Hindlimb muscle (tissue), 1 donor: Measurements from ENCODE around the gene PFKP. TPM values are rescaled to one million over a fixed set of nuclear protein-coding genes. Genes with fewer than 3 reads are reported as not detected.
"Not testable (repeated sequence)": the region's sequence is repeated elsewhere in the genome, so short reads cannot be mapped to it uniquely, and the experiment has no call there.

Experiments
- DNase-seq: peaks from one replicate; pipeline ENCODE4 v3.0.0-alpha.2; 2013
- polyA plus RNA-seq: library from polyadenylated mRNA; unstranded; fragments of 120-200 nt; gene quantifications from one replicate; pipeline ENCODE4 v1.2.1, GENCODE V29; 2013; ENCODE audit not compliant: insufficient read length

Gene PFKP
- polyA plus RNA-seq, 1 donor, result 30.4 TPM

DNA sequence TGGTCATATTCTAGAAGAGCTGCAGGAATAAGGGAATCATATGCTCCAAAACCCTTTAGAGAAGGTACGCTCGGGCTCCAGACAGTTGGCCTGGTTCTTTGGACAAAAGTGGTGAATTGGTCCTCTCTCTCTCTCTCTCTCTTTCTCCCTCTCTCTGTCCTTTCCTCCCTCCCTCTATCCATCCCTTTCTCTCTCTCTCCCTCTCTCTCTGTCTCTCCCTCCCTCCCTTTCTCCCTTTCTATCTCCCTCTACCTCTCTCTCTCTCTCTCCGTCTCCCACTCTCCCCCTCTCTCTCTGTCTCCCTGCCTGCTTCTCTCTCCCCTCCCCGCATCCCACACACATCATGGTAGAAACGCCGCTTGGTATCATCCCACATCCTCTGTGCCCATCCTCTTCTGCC is 19.8 kb upstream of the PFKP start:
- no peak for DNase-seq

DNA sequence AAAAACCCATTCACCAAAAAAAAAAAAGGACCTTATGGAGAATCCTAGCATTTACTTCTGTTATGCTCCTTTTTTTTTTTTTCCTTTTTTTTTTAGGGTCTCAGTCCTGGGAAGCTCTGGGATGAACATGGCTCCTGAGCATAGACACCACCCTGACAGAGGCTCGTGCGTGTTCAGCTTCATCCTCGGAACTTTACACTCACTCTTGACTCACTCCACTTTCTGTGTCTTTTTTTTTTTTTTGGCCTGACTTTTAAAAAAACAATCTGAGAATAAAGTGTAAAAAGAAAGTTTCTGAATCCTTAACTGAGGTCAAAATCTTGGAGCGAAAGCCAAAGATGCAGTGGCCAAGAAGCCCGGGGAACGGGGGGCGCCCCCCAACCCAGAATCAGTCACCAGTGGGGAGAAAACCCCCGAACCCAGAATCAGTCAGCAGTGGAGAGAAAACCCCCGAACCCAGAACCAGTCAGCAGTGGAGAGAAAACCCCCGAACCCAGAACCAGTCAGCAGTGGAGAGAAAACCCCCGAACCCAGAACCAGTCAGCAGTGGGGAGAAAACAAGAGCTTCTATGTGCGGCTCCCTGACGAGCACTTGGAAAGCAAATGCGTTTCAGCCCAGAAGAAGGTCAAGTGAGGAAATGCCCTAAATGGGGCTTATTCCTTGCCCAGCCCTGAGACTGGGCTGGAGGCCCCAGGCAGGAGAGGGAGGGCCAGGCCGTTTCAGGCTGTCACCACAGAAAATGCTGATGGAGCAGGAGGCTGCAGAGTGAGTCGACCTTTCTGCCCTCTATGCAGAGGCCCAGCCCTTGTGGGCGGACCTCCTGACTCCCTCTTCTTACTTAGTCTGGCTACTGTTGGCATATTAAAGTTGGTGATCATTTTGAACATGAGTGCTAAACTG is 19.0 kb upstream of the PFKP start:
- DNase-seq, result no peak

DNA sequence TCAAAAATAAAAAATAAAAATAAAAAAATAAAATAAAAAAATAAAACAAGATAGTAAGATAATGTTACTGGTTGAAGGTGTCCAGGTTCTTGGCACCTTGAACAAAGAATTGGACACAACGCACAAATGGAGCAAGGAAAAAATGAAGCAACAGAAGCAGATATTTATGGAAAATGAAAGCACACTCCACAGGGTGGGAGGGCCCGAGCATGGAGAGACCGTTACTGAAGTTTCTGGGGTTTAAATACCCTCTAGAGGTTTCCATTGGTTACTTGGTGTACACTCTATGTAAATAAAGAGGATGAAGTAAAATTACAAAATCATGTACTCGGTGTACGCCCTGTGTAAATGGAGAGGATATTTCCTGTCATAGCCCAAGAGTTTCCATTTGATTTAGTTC is 15.7 kb upstream of the PFKP start:
- DNase-seq, result no peak

DNA sequence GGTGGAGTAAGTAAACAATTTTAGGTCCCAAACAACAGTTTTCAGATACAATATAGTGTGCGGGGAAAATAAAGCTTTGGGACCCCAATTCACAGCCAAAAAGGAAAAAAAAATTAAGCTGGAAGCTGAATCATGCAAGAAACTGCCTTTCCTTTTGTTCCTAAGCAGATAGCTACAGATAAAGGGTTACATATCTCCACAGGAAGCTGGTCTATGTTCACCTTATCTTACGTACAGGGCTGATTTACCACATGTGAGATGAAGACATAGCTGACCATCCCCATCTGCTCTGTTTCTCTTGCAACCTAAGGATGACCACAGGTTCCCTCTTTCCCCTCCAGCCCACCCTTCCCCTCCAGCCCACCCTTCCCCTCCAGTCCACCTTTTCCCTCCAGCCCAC is 14.2 kb upstream of the PFKP start:
- DNase-seq, result no peak

DNA sequence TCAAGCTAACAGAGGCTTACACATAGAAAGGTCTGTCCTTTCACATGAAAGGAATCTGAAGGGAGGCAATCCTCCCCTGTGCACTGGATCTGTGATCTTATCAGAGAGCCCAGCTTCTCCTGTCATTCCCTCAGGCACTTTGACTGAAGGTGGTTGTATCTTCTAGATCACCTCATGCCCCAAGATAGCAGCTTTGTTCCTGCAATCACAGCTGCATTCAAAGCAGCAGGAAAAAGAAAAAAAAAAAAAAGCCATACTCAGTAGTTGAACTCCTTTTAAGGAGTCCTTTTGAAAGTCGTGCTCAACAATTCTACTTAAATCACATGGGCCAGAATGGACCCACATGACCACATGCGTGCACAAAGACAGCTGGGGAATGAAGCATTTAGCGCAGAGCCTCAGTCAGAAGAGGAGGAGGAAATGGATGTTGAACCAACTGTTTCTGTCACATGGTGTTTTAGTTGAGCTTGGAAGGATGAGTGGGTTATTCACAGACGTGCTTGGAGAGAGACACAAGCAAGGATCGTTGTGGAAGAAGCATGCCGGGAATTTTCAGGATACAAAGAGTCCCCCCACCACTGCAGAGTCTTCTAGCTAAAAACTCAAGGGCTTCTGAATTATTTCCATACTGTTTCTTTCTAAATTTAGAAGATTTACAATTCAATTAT is 13.0 kb upstream of the PFKP start:
- DNase-seq, result peak; percentile 69

DNA sequence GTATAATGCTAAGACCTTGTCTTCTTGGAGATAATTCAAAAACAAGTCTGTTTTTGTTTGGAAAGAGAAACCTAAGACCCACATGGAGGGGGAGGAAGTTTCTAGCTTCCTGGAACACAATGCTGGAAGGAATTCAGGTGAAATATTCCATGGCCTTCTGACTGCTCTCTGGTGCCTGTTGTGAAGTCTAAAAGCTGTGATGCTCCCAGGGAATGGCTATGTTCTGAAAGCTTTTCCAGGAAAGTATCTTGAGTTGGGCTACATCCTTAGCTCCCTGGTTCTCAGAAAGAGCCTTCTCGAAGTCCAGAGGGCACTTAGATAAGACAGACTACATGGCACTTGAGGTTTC is 12.5 kb upstream of the PFKP start:
- DNase-seq, result peak; percentile 77

DNA sequence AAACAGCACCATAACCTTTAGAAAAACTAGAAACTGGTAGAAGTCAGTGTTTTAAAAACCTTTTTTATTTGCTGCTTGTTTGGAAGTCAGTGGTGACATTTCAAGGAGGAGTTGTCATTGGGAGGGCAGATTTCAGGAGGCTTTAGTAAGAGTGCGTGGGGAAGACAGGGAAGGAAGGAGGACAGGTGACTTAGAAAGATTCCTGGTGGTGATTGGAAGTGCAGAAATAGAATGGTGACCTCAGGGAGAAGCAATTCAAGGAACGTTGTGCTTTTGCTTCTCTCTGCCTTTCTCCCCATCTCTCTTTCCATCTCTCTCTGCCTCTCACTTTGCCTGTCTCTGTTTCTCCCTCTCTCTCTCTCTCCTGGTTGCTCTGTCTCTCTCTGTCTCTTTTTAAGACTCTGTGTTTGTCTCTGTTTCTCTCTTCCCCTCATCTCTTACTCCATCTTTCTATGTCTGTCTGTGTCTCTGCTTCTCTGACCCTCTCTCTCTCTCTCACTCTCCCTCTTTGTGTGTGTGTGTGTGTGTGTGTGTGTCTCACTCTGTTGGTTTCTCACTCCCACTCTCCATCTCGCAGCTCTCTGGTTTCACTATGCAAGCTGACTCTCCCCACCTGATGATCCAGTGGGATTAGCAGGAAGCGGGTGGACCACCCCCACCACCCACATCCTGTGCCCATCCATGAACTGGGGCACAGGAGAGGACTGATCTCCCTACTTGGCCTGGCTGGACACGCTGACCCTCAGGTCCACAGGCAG is 10.9 kb upstream of the PFKP start:
- DNase-seq, result no peak

DNA sequence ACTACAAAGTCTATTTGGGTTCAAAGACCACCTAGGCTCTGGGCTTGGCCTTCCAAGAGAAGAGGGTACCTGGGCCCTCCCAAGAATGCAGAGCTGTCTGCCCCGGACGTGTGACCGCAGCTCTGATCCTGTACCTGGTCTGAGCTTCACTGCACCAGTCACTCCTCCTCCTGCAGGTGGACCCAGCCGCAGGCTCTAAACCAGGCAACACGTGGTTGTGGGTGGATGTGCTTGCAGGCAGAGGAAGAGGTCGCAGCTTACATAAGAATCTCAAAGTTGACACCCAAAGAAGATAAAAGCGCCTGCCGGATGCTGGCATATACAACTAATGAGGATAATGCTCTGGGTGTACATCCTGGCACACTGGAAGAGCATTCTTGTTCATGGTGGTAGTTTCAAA is 9.4 kb upstream of the PFKP start:
- no peak for DNase-seq

DNA sequence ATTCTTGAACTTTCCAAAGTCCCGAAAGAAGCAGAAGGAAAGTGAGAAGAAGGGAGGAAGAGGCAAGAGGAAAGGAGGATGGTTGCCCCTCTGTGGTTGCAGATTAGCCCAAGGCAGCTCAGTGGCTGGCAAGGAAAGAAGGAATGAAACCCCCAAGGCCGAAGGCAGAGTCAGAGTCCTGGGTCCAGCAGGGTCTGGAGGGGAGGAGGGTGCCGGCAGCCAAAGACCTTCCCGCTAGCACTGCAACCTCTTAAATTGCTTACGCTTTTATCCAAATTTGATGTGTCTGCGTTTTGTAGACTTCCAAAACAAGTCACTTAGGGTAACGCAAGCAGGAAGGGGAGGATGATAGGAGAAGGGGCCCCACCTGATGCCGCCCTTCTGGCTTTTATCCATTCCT is 7.4 kb upstream of the PFKP start:
- DNase-seq, result no peak

DNA sequence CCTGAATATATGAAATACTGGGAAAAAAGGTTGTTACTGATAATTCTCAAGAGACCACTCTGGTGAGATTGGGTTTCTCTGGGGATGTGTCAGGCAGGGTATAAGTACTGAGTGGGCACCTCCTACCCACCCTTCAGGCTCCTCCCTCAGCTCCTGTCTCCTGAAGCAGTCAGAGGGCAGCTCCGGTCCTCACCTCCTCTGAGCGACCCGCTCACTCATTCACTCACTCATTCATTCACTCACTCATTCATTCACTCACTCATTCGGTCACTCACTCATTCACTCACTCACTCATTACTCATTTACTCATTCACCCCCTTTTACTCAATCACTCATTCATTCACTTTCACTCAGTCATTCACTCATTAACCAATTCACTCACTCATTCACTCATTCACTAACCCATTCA is 6.9 kb upstream of the PFKP start:
- DNase-seq, result no peak

DNA sequence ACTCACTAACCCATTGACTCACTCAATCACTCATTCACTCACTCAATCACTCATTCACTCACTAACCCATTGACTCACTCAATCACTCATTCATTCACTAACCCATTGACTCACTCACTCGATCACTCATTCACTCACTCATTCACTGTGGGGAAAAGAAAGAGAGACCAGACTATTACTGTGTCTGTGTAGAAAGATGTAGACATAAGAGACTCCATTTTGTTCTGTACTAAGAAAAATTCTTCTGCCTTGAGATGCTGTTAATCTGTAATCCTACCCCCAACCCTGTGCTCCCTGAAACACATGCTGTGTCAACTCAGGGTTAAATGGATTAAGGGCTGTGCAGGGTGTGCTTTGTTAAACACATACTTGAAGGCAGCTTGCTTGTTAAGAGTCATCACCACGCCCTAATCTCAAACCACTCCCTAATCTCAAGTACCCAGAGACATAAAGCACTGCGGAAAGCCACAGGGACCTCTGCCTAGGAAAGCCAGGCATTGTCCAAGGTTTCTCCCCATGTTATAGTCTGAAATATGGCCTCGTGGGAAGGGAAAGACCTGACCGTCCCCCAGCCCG is 5.9 kb upstream of the PFKP start:
- DNase-seq, result not testable (repeated sequence)

DNA sequence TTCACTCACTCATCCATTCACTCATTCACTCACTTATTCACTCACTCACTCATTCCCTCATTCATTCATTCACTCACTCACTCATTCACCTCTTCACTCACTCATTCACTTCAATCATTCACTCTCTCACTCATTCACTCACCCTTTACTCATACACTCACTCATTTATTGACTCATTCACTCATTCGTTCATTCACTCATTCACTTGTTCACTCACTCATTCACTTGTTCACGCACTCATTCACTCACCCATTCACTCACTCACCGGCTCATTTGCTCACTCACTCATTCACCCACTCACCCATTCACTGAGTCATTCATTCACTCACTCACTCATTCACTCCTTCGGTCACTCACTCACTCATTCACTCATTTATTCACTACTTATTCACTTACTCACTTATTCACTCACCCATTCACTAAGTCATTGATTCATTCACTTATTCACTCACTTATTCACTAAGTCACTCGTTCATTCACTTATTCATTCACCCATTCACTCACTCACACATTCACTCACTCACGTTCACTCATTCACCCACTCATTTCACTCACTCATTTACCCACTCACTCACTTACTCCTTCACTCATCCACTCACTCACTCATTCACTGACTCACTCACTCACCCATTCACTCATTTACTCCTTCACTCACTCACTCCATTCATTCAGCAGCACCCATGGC is 4.7 kb upstream of the PFKP start:
- DNase-seq, result no peak

DNA sequence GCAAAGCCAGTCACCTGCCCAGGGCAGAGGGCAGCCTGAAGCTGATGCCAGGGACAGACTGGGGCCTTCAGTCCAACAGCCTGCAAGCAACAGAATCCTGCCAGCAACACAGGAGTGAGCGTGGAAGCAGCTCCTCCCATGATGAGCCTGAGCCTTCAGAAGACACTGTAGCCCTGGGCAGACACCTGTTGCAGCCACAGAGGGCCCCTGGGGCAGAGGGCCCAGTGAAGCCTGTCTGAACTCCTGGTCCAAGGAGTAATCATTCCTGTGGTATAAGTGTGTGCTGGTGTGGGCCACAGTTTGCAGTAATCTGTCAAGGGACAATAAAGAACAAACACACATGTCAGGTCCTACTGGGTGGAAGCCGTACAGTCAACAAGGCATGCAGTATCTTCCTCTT is 2.9 kb upstream of the PFKP start:
- no peak for DNase-seq

DNA sequence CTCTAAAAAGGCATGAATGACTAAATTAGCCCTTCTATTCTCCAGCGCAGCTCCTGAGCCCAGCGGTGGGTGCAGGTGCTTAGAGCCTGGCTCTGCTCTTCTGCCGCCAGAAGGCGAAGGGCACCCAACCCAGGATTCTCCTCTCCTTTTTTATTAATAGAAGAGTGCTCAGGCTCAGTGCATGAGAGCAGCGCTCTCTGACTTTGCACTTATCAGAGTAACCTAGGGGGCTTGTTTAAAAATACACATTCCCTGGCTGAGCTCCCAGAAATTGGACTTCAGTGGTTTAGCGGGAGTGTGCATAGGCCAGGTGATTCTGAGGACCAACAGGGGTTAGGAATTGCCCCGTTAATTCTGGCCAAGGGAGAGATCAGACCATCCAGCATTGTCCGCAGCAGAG is 1.7 kb upstream of the PFKP start:
- DNase-seq, result no peak

DNA sequence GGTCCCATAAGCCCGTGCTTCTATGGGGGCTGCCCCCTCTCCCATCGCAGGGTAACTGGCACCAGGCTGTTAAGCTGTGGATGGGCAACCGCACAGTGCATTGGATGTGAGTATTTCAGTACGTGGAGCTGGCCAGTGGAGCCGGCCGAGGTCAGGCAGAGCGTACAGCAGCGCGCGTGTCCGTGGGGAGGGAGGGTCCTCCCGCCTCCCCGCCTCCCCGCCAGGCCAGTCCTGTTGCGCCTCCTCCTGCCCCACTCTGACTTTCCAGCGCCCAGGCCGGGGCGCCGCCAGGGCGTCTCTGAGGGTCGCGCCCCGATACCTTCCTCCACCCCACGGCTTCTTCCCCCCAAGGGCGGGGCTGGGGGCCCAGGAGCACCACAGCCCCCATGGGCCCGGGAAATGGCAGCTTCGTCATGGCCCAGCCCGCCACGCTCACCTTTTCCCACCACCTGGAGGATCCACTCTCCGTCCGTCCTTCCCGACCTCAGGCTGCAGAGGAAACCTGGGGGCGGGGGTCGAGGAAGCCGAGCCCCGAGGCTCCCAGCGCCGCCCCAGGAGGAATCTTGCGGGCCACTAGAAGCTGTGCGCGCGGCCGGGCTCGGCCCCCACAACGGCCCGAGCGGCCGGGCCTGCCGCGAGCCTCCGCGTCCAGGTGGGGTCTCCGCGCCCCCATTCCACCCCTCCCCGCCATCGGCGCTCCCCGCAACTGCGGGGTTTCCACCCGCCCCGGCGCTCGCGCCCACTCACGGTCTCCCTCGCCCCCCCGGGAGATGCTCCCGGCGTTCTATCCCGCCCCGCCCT is 831 bp upstream of the PFKP start:
- DNase-seq, result no peak

DNA sequence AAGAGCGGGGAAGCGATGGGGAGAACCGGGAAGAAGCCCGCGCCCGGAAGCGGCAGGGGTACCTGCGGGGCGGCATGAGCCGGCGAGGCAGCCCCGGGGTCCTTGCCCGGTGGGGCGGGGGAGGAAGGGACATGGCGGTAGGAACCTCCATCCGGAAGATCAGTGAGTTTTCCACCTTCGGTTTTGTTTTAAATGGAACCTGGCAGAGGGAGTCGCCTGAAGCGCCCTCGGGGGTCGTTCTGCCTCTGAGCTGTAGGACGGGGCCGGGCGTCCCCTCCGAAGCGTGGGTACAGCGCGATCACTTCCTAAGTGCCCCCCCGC is 471 bp downstream of the PFKP start:
- DNase-seq, result no peak

DNA sequence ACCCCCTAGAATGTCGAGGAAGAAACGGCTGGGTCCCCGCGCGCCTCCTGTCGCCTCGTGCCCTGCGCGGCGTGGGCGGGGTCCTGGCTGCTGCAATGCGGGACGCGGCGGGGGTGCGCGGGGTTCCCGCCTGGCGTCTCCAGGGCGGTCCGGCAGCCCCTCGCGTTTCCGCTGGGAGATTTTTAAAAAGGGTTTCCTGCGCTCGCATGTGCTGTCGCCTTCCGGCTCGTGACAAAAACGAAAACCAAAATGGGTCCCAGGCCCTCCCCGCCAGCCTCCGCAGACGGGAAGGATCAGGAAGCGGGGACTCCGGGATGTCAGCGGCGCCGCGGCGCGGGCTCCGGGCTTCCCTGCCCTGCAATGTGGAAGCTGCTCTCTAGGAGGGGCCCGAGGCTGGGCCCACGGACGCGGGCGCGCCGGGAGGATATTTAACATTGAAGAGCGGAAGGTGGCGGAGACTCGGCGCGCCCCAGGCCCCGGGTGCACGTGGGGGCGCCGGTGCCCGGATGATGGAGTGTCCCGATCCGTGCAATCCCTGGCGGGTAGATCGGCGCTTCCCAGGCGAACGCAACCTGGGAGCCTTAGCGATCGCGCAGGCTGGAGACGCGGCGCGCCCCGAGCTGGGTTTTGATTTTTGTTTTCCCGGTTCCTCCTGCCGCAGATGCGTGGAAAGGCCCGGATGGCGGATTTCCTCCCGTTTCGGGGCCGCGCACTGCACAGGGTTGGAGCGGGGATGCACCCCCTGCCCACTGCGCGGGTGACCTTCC is 1.0 kb downstream of the PFKP start:
- peak; percentile 78 for DNase-seq

DNA sequence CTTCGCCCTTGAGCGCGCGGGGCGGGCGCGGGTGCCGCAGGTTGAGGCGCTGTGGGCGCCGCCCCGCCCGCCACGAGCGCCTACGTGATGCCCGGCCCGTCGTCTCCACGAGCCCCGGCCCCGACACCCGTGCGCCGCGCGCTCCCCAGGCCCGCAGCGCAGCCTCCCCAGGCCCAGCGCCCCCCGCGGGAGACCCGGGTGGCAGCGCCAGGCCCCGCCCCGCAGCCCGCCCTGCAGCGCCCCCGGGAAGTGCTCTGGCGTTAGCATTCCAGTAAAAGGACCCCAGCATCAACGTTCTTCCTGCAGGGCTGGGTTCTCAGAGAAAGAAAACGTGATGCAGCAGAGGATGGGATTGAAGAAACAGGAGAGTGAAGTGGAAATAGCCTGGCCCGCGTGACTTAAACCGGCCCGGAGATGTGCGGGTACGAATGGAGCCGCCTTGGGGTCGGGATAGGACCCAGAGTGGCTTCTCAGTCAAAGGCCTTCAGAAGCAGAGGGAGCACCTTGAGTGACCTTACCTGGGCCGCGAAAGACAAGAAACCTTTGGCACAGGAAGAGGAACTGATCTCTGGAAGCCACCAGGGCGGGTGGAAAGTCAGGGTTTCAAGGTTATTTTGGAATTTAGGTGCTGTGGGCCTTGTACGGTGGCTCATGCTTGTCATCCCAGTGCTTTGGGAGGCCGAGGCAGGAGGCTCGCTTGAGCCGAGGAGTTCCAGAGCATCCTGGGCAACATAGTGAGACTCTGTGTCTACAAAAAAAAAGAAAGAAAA is 1.8 kb downstream of the PFKP start:
- DNase-seq, result no peak

DNA sequence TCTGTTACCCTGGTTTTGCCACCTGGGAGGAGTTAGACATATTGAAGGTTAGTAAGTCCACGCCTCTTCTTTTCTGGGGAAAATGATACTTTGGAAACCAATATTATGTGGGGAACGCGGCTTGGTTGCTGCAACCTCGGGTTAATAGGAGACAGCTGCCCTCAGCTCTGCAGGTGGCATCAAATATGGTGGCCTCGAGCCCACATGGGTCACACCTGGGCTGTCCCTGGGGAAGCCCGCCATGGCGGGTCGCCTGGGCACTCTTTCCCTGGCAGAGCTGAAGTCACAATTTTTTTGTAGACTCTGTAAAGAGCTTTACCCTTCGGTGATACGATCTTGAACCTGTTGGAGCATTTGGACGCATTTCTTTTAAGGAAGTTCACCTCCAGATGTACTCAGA is 2.5 kb downstream of the PFKP start:
- no peak for DNase-seq
